Right cardiac atrium (tissue), 5 donors: ENCODE data around the gene ERVMER34-1. TPM values are rescaled to one million over a fixed set of nuclear protein-coding genes. Genes with fewer than 3 reads are reported as not detected.
A peak's percentile ranks its signal among the peaks of the same experiment; 100 is the strongest.

Experiments used
- ATAC-seq, 2 donors: fragments of 200-7000 bp; cut with Tn5 transposase; one replicate each; pipeline versions ENCODE4 v1.8.0 to v1.9.1; 2020; ENCODE audit warnings: moderate library complexity in 2 of 2, mild to moderate bottlenecking in 1 of 2
- DNase-seq, 3 donors: peaks; one replicate each; pipeline ENCODE4 v3.0.0-alpha.2; 2020
- H3K27ac ChIP-seq: one replicate; pipeline ENCODE4 v1.5.1; 2013; ENCODE audit warnings: mild to moderate bottlenecking, low read length, control low read depth, moderate library complexity
- H3K27me3 ChIP-seq: one replicate; pipeline ENCODE4 v1.6.1; 2013; ENCODE audit not compliant: control insufficient read depth, insufficient read depth
- H3K4me1 ChIP-seq: one replicate; pipeline ENCODE4 v1.6.1; 2013; ENCODE audit warnings: low read length; ENCODE audit not compliant: control insufficient read depth, insufficient read depth
- H3K4me3 ChIP-seq: one replicate; pipeline ENCODE4 v1.5.1; 2013; ENCODE audit warnings: low read length, control low read depth
- H3K9me3 ChIP-seq: one replicate; pipeline ENCODE4 v1.6.1; 2013; ENCODE audit warnings: low read length; ENCODE audit not compliant: control insufficient read depth
- WGBS: extraction: QIAGEN DNeasy Blood & Tissue Kit; methylation state at CpG from one replicate; pipeline ENCODE4 v1.1.7; 2013; 5-methylcytosine and 5-hydroxymethylcytosine counted together
- intact Hi-C, 4 donors: fragments of 100-400 bp; cut with DNase I; formaldehyde crosslinking; loops; one replicate each; pipeline versions ENCODE4 v1.11.0 to v1.14.0; 2022 to 2023
- polyA plus RNA-seq: library from polyadenylated mRNA; stranded (reverse); fragments of 200-250 nt; gene quantifications from one replicate; pipeline ENCODE4 v1.2.3, GENCODE V29; 2013
- total RNA-seq, 4 donors: library from RNA; stranded (reverse); fragmentation: NEBNext Ultra II Directional; extraction: Animal tissue kit (Norgen Biotek cat#: 25700); gene quantifications; one replicate each; pipeline ENCODE4 v1.2.1, GENCODE V29; 2021
- donor health status: healthy with polysubstance abuse.
- donor health status: DM: no; HTN: yes; CAD: no.
- donor health status: DM: no; HTN: no; CAD: no.
- donor health status: DM: no; HTN: yes; CAD: no; lungs with severe emphysema.
- donor health status: DM: yes; HTN: yes; CAD: no.

ERVMER34-1 gene
- total and polyA plus RNA-seq, 5 donors = 1.0 to 3.8 (median 2.3) TPM

DNA sequence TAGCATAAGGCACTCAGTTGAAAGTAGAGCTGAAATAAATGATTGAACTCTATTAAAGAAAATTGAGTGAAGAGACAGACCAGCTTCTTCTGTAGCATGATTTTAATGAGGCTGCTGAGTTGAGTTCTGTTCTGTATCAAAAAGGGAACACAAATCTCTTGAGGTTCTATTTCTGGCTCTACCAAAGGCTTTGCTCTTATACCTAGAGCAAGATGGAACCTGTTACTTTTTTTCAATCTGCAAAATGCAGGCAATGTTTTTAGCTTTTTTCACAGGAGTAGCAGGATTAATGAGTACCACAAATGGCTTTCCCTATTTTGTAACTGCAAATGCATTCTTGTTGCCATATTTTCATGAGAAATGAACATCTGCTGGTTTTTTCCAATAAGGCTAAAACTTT lies 4.2 kb upstream of the ERVMER34-1 start:
- intact Hi-C loops = loop anchor here in 1 of 4 donors (10.0 kb wide), 1 partner anchor 109 kb away; the partner anchor contains the start of gene RASL11B
- no peak for DNase-seq
- Histone ChIP-seq H3K27me3 (no peaks in the 10 kb centered on the region), H3K27ac (no peak overlapping the region), H3K9me3 (no peaks in the 10 kb centered on the region), H3K4me3 (no peak overlapping the region), H3K4me1 (no peaks in the 10 kb centered on the region)
- no peak for ATAC-seq

DNA sequence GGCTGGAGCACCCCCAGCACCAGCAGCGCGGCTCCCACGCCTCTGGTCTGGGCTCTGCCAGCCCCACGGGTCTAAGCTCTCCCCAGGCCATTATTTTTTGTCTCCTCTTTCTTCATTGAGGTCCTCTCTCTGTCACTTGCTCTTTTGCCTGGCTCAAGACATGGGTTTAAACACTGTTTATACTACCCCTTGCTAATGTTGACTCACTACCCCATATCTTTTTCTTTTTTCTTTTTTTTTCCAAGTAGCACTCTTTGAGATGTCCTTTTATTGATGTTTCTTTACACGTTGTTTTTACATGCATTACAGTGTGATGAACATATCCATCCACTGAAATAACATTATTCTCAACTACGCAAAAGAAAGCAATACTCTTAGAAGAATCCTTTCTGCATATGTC lies 1.7 kb upstream of the ERVMER34-1 start:
- no peak for ATAC-seq
- intact Hi-C loops = loop anchor here in 1 of 4 donors (10.0 kb wide), 1 partner anchor 112 kb away; the partner anchor contains the start of gene RASL11B
- H3K27ac ChIP-seq = no peak overlapping the region
- WGBS = 92% methylated on average over 6 of the region's 6 CpGs
- H3K9me3 ChIP-seq = no peaks in the 10 kb centered on the region
- H3K4me3 ChIP-seq = no peak overlapping the region
- no peaks in the 10 kb centered on the region for H3K27me3 ChIP-seq
- H3K4me1 ChIP-seq = no peaks in the 10 kb centered on the region
- DNase-seq = no peak

DNA sequence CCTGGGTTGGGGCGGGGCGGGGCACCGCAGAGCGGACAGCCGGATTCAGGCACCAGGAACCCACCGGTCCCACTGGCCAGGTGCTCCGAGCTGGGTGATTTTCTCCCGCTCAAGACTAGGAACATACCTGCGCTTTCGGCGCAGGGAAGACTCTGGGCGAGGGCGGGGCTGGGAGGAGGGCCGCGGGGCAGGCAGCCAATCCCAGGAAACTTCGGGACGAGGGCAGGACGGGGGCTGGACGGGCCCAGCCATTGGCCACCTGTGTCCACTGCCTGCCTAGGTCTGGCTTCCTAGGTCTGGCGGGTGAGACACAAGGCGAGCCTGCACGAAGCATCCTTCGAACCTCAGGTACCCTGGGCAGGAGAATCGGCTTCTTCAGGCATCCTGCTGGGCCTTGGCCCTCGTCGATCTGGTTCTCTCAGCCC lies 274 bp upstream of the ERVMER34-1 start:
- intact Hi-C loops = loop anchor here in 1 of 4 donors (10.0 kb wide), 1 partner anchor 113 kb away; the partner anchor contains the start of gene RASL11B
- DNase-seq = peak; percentile 49 to 83 (median 82)
- Histone ChIP-seq H3K4me1 (no peaks in the 10 kb centered on the region), H3K27me3 (no peaks in the 10 kb centered on the region), H3K9me3 (no peaks in the 10 kb centered on the region), H3K27ac (no peak overlapping the region), H3K4me3 (peak overlapping the region; percentile 37)
- WGBS = 6% methylated on average over 26 of the region's 26 CpGs
- peak; percentile 96 for ATAC-seq

DNA sequence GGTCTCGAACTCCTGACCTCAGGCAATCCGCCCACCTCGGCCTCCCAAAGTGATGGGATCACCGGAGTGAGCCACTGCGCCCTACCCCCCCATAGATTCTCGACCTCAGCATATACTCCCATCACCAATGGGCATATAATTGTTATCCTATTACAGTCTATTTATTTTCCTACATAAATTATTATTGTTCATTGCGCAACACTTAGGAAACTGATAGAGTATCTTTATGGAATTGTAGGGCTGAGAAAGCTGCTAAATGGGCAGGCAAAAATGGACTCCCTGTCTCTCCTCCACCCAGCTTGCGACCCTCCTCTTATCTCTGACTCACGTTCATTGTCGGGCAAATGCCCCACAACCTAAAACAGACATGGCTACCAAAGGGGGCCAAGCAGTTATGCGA lies 1.0 kb downstream of the ERVMER34-1 start:
- ATAC-seq (no peak), DNase-seq (no peak)
- Histone ChIP-seq H3K4me1 (no peaks in the 10 kb centered on the region), H3K27ac (no peak overlapping the region), H3K4me3 (no peak overlapping the region), H3K9me3 (no peaks in the 10 kb centered on the region), H3K27me3 (no peaks in the 10 kb centered on the region)
- intact Hi-C loops = loop anchor here in 1 of 4 donors (10.0 kb wide), 1 partner anchor 115 kb away; the partner anchor contains the start of gene RASL11B
- 96% methylated on average over 11 of the region's 11 CpGs for WGBS

DNA sequence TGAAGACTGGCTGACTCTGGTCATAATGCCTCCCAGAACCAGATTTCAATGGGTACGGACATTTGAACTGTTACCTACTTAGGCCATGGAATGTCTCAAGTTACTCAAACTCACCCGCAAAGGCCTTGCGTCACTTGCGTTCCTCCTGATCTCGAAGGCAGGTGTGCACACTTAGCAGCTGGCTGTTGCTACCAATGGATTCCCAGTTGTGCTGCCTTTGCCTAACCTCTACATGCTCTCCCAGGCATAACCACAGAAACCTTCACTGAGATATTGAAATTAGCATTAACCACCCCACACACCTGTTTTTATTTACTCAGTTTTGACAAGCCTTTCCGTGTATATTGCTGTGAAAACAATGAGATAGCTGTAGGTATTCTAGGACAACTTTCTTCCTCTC lies 2.8 kb downstream of the ERVMER34-1 start:
- no peak for ATAC-seq
- intact Hi-C loops = no loop called here
- DNase-seq = no peak
- Histone ChIP-seq H3K9me3 (no peaks in the 10 kb centered on the region), H3K27me3 (no peaks in the 10 kb centered on the region), H3K4me3 (no peak overlapping the region), H3K27ac (no peak overlapping the region), H3K4me1 (no peaks in the 10 kb centered on the region)
- WGBS = 98% methylated on average over 6 of the region's 6 CpGs

DNA sequence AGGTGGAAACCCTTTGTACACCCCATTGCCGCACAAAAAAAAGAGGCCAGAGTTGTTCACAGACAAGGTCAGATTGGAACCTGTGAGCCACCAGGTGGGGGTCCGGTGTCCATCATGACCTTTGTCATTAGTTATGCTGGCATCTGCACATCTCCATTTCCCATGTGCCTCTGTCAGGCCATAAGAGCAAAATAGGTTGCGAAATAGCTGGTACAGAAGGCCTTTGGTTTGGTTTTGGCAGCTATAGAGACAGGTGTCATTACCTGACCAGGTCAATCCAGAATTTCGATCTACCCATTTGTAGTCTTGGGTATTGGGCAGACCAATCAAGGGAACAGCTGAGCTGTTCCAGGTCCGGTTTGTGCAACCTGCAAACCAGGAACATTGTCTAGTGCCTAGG lies 6.6 kb downstream of the ERVMER34-1 start:
- ATAC-seq (no peak), DNase-seq (no peak)
- Histone ChIP-seq H3K27ac (no peak overlapping the region), H3K4me3 (no peak overlapping the region), H3K4me1 (no peaks in the 10 kb centered on the region), H3K9me3 (no peaks in the 10 kb centered on the region), H3K27me3 (no peaks in the 10 kb centered on the region)
- 92% methylated on average over 5 of the region's 5 CpGs for WGBS
- intact Hi-C loops = no loop called here

DNA sequence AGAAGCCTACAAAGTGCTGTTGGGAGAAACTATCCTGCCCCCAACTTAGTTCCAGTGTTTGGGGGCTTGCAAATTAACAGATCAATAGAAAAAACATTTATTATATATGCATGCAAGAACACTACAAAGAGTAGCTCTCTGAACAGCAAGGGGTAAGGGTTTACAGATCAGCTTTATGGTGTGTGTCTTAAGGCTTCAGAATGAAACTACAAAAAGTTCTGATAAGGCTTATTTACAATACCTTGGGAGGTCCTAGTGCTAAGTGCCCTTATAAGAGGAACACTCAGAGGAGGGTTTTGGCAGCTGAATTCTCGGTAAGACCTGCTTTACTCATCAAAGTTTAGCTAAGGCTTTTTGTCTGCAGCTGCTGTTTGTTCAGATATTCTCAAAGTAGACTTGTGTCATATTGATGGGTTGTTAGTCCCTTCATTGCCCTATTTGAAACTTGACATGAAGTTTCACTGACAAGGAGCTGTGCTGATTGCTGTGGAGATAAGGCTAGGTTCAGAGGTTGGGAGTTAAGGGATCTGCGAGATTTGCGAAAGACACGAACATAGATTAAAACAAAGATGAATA lies 7.7 kb downstream of the ERVMER34-1 start:
- H3K27ac ChIP-seq = no peak overlapping the region
- H3K9me3 ChIP-seq = no peaks in the 10 kb centered on the region
- WGBS = 84% methylated on average over 4 of the region's 4 CpGs
- no peak for DNase-seq
- intact Hi-C loops = no loop called here
- H3K4me1 ChIP-seq = no peaks in the 10 kb centered on the region
- H3K4me3 ChIP-seq = no peak overlapping the region
- H3K27me3 ChIP-seq = no peaks in the 10 kb centered on the region
- no peak for ATAC-seq

DNA sequence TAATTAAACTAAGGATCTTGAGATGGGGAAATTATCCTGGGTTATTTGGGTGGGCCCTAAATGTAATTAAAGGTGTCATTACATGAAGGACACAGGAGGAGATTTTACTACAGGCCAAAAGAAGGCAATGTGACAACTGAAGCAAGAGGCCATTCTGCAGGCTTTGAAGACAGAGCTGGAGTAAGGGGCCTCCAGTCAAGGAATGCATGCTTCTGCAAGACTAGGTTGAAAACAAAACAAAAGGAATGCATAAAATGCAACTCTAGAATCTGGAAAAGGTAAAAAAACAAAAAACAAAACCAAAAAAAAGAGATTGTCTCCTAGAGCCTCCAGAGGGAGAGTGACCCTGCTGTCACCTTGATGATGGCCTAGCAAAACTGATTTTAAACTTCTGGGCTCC lies 21.6 kb downstream of the ERVMER34-1 start:
- Histone ChIP-seq H3K27me3 (no peaks in the 10 kb centered on the region), H3K27ac (no peak overlapping the region), H3K4me1 (no peaks in the 10 kb centered on the region), H3K9me3 (no peaks in the 10 kb centered on the region), H3K4me3 (no peak overlapping the region)
- ATAC-seq = no peak
- intact Hi-C loops = loop anchor here in 1 of 4 donors (10.0 kb wide), 1 partner anchor 255 kb away; no protein-coding TSS in a partner anchor
- no peak for DNase-seq

DNA sequence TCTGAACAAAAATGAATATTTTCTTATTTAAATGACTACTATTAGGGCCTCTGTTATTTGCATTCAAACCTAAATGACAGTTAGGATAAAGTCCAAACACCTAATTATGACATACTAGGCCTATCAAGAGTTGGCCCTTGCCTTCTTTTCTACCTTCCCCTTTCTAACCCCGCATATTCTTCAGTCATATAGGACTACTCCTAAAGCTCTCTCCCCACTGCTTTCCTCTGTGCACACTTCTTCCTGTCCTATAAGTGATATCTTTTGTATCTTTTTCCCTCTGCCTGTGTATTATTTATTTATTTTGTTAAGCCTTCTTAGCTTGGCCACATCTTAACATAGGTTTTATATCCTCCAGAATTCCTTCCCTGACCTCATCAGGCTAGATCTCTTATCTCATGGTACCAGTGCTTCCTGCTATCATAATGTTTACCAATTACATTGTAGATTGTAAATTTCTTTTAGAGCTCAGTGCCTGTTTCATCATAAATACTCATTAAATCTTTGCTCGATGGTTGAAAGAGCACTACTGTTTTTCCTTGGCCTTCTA lies 22.5 kb downstream of the ERVMER34-1 start:
- DNase-seq = no peak
- H3K4me3 ChIP-seq = no peak overlapping the region
- no peaks in the 10 kb centered on the region for H3K9me3 ChIP-seq
- intact Hi-C loops = loop anchor here in 1 of 4 donors (10.0 kb wide), 1 partner anchor 256 kb away; no protein-coding TSS in a partner anchor
- H3K27ac ChIP-seq = no peak overlapping the region
- 65% methylated on average over 2 of the region's 2 CpGs for WGBS
- no peak for ATAC-seq
- H3K4me1 ChIP-seq = no peaks in the 10 kb centered on the region
- H3K27me3 ChIP-seq = no peaks in the 10 kb centered on the region

DNA sequence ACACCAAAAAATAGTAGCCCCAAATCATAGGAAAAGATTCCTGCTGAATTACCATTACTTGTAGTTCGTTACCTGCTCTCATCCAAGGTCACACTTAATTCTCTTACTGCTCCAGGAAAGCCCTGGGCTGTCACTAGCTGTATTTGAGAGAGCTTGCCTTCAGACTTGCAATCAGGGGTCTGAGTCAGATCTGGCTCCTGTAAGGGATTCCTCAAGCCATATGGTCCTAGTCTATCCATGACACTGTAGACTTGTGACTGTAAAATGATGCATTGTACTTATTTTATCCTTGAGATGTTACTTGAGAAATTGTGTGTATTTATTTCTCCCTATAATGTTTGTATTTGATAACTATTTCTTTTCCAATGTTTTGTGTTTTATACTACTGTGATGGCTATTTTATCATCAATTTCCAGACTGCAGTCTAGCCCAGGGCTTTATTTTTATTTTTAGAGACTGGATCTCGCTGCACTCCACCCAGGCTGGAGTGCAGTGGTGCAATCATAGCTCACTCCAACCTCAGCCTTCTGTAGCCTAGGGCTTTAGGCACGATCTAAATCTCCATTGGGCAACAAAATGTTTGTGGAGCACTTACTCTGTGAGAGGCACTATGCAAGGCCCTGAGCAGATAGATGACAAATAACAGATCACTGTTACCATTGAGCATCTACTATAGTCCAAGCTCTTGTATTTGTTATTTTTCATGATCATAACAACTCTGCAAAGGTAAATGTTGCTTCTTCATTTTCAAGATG lies 24.2 kb downstream of the ERVMER34-1 start:
- no peak for ATAC-seq
- 88% methylated on average over 3 of the region's 3 CpGs for WGBS

More for the DNA sequence above, 24.2 kb downstream of the ERVMER34-1 start:
- Histone ChIP-seq H3K9me3 (no peaks in the 10 kb centered on the region), H3K4me1 (no peaks in the 10 kb centered on the region), H3K27me3 (no peaks in the 10 kb centered on the region), H3K4me3 (no peak overlapping the region), H3K27ac (no peak overlapping the region)
- DNase-seq = no peak
- intact Hi-C loops = loop anchor here in 1 of 4 donors (10.0 kb wide), 1 partner anchor 258 kb away; no protein-coding TSS in a partner anchor
